GM21717 (cell line): ENCODE measurements around the gene SEMA3B.

Experiments used
- ATAC-seq: cut with Tn5 transposase; IDR thresholded peaks from one replicate; pipeline ENCODE4 v1.9.1; 2021; ENCODE audit warnings: mild to moderate bottlenecking, moderate library complexity; ENCODE audit not compliant: unreplicated experiment

The SEMA3B gene

GRCh38 chr3:50327129-50327528 is 58.2 kb downstream of the SEMA3B start:
- no peak for ATAC-seq
